HG03342 (cell line): ENCODE results near the gene EDIL3.
"Not testable (repeated sequence)": the region's sequence is repeated elsewhere in the genome, so short reads cannot be mapped to it uniquely, and the experiment has no call there.

ENCODE experiments used
- ATAC-seq: cut with Tn5 transposase; IDR thresholded peaks from one replicate; pipeline ENCODE4 v1.9.1; 2021; ENCODE audit warnings: mild to moderate bottlenecking, moderate library complexity; ENCODE audit not compliant: unreplicated experiment

EDIL3 gene

DNA sequence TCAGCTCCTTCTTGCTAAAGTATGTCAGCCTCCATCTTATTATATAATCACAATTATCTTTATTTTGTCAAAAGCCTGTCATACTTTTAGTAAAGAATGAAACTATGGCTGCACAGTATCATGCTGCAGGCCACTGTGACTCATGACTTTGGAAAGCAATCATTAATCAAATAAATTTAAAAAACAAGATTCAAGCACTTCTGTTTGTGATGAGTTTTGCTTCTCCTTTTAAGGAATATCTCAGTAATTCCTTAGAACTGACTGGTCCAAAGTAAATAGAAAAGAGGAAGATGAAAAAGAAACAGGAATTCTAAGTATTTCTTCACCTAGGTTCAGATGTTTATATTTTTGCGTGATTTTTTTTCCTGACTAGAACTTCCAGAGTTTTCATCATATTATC is 83.1 kb downstream of the EDIL3 start:
- ATAC-seq, result no peak

DNA sequence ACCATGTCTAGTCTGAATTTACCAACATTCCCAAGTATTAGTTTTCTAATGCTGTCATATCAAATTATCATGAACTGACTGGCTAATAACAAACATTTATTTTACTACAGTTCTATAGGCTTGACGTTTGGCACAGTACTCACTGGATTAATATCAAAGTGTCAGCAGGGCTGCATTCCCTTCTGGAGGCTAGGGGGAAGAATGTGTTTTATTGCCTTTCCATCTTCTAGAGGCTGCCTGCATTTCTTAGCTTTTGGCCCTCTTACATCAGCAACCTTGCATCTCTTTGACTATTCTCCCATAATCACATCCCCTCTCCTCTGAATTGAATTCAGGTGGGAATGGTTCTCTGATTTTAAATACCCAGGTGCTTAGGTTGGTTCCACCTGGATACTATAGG is 84.7 kb downstream of the EDIL3 start:
- ATAC-seq, result no peak

DNA sequence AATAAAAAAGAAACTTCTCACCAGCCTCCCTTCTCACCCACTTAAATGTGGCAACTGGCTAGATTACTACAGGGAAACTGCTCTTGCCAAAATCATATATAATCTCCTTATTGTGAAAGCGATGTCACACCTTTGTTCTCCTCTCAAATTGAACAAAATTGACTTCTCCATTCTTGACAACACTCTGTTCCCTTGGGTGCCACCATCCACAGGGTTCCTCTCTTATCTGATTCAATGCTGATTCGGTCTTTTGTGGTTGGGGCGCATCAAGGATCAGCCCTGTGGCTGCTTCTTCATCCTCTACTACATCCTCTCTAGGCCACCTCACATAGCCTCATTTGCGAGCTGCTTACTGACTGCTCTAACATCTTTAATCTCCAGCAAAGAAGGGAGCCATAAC is 86.1 kb downstream of the EDIL3 start:
- ATAC-seq, result no peak

DNA sequence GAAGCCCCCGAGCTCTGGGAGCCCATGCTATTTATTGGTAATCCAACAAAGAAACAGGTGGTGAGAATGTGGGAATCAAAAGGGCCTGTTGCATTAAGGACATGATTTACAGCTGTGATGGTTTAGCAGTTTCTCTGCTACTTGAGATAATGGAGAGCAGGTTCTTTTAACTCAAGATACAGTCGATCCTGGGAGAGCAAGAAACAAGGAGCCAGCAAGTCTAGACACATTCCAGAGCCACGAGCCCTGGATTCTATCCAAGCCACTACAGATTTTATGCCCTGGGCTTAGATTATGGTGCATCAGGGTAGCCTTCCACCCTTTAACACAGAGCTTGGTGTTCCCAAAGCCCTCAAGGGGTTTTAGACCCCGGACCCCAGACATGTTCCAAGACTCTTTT is 87.0 kb downstream of the EDIL3 start:
- not testable (repeated sequence) for ATAC-seq

DNA sequence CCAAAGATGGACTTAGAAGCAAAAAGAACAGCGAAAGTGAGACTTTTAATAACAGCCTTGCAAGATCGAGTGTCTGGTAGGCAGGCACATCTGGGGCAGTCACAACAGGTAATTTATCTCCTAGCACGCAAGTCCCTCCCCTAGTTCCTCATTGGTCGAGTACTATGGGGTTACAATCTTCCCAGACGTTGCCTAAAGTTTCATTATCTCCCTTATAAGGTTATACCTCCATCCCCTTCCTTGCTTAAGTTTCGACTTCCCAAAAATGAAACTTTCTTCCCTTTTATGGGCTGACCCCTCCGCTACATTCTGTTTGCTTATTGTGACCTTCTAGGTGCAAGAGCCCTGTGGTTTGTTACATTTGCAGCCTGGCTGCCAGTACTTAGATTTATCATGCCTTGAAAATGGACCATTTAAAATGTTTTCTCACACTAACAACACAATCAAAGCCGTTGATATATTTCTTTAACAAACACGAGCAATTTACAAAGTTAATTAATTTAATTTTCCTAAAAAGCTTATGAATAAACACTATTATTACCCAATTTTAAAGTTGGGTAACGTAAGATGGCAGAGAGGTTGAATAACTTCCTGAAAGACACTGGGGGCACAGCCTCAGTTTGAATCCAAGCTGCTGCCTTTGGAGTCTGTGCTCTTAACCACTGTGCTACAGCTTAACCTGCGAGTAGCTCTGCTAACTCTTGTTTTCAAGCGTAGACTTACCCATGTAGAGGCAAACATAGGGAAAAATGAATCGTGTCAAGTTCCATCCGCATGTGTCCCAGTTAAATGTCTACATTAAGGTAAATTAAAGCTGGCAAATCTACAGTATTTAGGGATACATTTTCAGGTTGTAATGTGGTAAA is 91.7 kb downstream of the EDIL3 start:
- ATAC-seq, result no peak

DNA sequence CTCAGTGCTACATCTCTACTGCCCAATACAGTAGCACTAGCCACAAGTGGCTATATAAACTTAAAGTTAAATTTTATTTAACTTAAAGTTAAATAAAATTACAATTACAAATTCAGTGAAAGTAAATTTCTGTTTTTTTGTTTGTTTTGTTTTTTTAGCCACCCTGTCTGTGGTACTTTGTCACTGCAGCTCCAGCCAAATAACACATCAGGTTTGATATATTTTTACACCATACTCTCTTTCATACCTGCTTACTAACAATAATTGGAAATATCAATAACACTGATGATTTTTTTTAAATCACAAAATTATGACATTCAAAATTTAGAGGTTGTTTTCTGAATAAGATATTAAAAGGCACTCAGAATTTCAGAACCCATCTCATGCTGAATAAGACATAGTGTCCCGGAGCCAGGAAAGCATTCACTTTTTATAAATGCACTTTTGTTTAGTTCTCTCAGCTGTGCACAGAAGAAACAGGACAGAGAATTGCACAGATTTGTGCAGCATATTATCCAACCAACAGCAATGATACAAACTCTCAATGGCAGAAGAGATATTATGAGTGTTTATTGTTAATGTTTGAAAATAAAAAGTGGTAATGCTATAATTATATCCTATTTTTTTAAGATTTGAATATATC is 92.6 kb downstream of the EDIL3 start:
- no peak for ATAC-seq

DNA sequence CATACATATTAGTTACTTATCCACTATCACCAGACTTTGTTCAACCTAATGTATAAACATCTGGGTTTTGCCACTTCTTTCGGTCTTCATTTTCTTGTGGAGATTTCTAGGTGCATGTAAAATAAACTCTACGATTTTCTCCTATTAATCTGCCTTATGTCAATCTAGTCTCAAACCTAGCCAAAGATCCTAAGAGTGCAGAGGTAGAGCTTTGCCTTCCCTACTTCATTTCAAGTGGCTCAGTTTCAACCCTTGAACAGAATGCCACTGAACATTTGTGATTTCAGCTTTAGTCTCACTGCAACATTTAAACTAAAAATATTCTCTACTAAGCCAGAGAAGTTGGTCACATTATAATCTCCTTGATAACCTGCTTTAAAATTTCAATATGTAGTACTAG is 94.0 kb downstream of the EDIL3 start:
- no peak for ATAC-seq

DNA sequence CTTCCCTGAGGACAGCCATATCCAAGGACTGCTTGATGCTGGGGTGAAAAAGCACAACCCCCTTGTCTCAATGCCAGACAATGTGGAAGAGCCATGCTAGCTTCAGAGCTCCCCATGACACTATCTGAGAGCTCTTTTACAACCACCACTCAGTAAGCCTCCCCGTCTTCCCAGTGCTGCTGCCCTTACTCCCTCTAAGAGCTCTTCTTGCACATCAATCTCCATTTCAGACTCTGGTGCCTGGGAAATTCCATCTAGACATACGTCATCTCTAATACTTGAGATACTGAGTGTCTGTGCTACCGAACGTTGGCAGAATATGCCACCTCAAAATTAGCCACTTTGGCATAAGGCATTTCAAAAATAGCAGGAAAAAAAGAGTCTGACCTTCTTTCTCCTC is 94.5 kb downstream of the EDIL3 start:
- no peak for ATAC-seq

DNA sequence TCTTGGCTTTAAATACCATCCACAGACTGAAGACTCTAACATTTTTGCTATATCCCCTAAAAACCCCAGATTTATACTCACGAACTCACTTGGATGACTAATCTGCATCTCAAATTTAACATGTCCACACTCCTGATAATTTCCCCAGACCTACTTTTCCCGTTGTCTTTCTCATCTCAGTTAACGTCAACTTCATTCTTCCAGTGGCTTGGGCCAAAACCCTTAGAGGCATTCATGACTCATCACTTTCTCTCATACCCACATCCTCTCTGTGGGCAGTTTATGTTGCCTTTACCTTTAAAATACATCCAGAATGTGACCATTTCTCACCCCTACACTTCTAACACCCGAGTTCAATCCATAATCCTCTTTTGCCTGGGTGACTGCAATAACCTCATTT is 96.7 kb downstream of the EDIL3 start:
- ATAC-seq, result peak; percentile 86

DNA sequence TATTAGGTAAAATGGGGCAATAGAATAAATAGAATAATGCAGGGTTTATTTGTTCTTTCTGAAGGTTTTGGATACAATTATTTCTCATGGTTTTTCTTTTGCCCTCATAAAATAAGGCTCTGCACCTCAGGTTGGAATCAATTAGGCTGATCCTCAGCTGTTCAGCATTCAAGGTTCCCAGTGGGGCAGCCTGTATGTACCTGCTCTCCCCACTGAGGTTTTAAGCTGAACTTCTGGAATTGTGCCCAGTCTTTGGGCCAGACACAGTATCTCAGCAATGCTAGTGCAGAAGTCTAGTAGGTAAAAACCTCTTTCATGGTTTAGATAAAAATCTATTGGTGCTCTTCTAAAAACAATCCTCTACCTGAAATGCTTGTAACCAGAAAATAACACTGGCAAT is 98.0 kb downstream of the EDIL3 start:
- ATAC-seq, result no peak

DNA sequence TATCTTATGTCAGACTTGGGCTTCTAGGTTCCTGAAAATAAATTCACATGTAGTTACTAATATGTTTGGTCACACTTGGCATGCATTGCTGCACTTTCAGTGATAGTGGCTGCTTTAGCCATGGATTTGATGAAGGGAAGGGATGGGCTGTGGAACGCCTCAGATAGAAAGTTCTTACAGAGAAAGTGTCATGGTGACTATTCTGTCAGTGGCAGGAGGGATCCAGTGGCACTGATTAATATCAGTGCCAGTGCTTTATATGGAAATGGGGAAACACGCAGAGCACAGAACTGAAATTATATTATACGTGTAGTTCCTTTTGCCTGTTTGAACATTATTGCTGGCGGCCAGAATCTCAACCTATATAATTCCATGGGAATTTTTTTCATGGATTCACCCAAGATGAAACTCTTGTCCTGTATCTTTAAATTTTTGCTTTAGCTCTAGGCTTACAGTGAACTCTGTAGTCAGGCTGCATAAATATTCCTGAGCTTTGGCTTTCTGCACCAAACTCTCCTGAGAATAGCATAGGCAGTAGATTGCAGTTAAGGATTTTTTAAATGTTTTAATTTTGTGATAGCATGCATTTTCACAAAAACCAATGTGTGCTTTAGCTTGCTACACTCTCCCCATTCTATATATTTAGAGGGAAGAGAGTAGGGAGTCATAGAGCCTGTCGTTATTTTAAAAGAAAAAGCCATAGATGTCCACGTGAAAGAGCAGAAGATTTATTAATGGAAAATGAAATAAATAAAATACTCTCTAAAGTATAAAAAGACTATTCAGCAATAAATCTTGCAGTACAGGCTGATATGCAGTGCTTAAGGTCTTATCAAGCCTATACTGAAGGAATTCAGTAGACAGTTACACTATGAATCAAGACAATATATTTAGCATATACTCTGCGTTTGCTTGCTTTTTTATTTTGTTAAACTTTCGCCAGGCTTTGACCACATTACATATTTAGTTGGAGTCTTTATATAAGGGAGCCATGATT is 98.7 kb downstream of the EDIL3 start:
- ATAC-seq, result no peak

DNA sequence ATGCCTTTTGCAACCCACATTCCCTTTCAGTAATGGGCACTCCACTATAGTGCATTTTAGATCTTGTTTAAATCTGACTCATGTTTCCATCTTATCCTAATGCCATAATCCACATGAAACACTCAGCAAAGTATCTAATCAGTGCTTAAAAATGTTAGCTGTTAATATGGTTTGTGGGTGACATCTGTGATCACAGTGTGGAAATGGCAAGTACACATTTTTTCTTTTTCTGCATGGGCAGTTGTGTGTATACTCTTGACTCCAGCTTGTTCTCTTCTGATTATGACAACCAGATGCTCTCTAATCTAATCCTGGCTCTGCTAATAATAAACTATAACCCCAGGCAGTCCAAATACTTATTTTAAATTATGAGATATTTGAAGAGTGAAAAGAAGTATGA is 103.3 kb downstream of the EDIL3 start:
- ATAC-seq, result no peak

DNA sequence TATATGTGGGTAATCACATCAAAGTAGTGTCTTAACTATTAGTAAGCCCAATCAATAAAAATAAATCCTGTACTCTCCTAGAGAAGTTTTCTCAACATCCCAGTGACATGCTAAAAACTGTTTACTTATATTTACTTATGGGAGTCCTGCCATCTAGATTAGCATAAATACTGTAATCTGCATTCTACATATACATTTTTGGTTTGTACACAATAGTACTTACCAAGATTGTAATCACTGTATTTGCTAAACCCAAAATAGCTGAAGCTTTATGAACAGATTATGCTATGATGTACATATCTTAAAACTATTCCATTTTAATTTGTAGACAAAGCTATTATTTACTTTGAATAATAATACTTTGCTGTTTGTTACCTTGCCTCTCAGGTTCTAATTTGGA is 105.4 kb downstream of the EDIL3 start:
- ATAC-seq, result no peak

DNA sequence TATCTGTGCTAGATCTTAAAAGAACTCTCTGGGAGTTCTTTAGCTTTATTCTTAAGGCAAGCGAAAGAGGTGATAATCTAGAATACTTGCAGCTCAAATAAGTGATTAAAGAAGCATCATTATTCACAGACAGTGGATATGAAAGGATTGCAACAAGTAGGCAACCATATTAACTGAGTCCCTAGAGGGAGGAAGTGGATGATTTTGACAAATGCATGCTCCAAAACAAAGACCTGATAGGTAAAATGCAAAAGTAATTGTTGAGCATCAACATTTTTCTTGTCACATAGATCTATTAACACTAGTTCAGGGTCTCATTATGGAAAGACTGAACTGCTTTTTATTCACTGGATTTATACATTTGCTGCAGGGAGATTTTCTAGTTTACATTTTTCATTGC is 109.1 kb downstream of the EDIL3 start:
- no peak for ATAC-seq

DNA sequence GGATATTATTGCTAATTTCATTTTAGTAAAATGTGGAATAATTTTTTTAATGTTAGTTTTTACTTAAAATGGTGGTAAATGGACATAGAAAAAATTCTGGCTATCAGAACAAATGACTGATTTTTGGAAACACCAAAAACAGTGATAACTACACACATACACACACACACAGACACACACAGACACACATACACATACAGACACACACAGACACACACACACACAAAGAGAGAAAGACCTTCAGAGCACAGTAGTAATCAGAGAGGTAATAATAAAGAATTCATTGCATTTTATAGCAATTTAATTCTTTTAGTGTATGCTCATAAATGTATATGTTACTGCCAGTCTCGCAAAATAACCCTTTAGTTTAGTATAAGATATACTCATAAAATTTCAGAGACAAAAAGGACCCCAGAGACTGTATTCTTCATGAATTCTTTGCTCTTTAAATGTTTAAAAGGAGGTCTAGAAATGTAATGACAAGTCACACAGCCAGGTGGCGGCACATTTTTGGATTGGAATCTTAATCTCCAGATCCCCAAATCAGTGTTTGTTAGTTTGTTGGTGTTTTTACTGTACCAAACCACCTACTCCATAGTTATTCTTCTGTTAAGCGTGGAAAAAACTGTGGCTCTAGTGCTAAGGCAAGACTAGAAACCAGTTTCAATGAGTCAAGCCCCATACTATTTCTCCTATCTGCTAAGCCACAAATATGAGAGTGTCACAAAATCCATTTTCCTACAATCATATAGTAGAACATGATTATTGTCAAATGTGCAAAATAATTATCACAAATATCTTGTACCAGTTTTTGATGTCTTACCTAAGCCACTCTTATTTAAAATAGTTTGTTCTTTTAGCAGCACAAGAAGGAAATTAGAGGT is 109.9 kb downstream of the EDIL3 start:
- ATAC-seq, result peak; percentile 65

DNA sequence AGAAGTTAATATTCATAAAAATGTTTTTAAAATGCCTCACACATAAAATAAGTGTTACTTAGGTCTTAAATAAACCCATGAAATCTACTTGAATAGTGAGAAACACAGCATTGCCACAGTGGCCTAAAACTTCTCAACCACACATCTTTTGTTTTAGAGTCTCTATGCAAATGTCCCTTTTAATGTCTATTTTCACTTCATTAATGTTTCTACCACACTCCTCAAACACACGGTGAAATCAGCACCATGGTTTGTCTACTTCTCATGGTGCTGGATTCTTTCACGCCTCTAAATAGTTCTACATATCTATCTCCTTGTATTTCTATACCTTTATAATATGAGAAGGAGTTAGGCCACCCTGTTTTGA is 111.2 kb downstream of the EDIL3 start:
- ATAC-seq, result no peak

DNA sequence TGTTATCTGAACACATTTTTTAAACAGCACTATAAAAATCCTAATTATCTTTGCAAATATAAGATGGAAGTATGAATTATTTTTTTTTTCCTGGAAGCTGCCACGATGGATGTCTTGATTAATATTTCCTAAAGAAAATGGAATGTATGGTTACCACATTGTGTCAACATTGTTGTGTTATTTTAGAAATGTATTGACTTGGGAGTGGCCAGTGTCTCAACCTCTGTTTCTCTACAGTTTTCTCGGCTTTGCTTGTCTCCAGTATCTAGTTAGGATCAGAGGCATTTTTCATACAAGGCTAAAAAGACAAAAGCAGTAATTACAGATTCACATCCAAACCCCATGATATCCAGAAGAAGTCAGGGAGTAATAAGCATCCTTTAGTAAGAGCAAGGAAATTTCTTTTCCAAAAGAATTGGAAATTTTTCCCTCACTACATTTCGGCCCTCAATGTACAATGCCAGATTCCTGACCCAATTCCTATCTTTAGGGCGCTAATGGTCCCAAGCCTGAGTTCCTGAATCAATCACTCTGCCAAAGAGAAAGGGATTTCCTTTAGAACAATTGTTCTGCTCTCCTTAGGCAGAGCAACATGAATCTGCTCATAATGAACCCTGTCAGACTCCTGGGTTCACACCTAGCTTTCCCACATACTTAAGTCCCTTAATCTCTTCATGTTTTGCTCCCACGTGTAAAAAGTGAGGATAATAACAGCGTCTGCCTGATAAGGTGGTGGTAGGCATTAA is 111.7 kb downstream of the EDIL3 start:
- no peak for ATAC-seq

DNA sequence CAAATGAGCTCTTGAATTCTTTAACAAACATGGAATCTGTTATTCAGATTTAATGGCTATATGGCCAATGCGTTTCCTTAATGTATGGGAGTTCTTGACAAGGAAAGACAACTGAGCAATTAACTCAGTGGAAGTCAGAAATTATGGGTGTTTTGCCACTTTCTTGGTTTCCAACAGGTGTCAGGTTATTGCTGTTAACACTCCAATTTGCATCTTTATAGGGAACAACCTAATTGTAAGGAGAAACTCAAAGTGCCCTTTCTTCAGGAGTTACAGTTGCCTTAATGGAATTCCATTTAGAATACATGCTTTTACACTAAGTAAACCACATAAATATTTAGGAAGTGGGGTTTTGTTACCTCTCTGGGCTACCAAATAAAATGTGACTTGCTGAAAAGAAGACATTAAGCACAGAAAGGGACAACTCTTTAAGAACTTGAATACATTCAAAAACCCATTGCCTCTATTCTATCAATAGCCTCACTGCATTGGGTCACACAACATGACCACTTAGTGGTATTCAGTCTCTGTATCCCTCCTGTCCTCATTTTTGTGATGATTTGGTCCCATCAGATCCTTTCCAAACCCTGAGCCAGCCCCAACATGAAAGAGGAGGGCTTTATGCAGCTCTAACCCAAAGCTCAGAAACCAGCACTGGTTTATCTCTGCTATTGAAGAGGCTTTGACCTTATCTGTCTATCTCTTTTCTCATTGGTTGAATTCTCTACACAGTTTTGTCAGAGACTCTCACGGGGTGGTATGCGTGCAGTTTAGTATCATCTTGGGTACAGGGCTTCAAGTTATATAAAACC is 118.7 kb downstream of the EDIL3 start:
- ATAC-seq, result no peak

DNA sequence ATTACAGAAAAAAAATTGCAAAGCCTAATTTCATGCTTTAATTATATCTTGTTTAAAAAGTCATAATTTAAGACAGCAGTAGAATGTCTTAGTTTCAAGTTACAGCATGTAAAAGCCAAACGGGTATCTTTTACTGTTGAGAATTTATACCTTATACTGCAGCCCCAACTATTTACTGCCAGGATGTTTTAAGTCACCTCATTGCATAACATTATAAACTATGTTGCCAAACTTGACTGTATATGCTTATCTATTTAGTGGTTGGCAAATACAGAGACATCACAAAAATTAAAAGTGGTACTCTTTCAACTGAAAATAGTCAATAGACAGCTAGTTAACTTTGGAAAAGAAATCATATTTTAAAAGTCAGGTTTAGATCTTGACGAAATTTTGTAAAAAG is 119.5 kb downstream of the EDIL3 start:
- no peak for ATAC-seq
